IgD-negative memory B cell (primary cell): ENCODE data around the gene PPP1R1A. TPM values are rescaled to one million over a fixed set of nuclear protein-coding genes. Genes with fewer than 3 reads are reported as not detected.

Experiments used
- H3K27ac Mint-ChIP-seq, 3 donors: one replicate each; pipeline ENCODE4 v1.8.0; 2020 to 2022; ENCODE audit warnings: mild to moderate bottlenecking in 3 of 3, mixed read lengths in 3 of 3, moderate library complexity in 1 of 3
- H3K27me3 Mint-ChIP-seq: one replicate; pipeline ENCODE4 v1.8.0; 2021; ENCODE audit warnings: mixed read lengths
- H3K36me3 Mint-ChIP-seq: one replicate; pipeline ENCODE4 v1.8.0; 2020; ENCODE audit warnings: mild to moderate bottlenecking, mixed read lengths
- H3K4me1 Mint-ChIP-seq, 3 donors: one replicate each; pipeline ENCODE4 v1.8.0; 2020 to 2022; ENCODE audit warnings: mixed read lengths in 3 of 3, mild to moderate bottlenecking in 1 of 3
- H3K4me3 Mint-ChIP-seq, 4 donors: one replicate each; pipeline ENCODE4 v1.8.0; 2020 to 2022; ENCODE audit warnings: mild to moderate bottlenecking in 4 of 4, mixed read lengths in 4 of 4, moderate library complexity in 3 of 4
- H3K9me3 Mint-ChIP-seq, 3 donors: one replicate each; pipeline ENCODE4 v1.8.0; 2020 to 2021; ENCODE audit warnings: mixed read lengths in 3 of 3, mild to moderate bottlenecking in 1 of 3
- polyA plus RNA-seq: library from polyadenylated mRNA; unstranded; fragments of 300-500 nt; fragmentation: Illumina TruSeq; gene quantifications from one replicate; pipeline ENCODE4 v1.2.3, GENCODE V29; 2021

The PPP1R1A gene
- polyA plus RNA-seq, 1 donor from 2014 or later: not detected

DNA sequence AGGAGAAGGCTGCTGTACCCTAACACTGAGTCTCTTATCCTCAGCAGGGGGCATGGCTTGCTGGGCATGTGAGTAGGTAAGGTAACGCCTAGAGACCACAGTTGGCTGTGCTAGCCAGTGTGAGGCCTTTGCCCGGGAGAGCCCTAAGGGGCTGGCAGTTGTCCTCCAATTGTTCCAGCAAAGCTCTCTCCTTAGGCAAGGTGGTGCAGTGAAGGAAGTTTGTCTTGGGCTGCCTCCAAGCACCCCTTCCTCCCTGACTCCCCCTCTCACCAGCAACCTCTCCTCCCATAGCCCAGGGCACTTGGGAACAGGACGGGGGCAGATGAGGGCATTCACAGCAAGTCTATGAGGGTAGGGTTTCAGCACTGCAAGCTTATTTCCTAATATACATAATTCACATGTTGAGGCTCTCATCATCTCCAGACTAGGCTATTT is 23.3 kb upstream of the PPP1R1A start:
- no peak overlapping the region for H3K27ac Mint-ChIP-seq
- H3K36me3 Mint-ChIP-seq: no peaks in the 10 kb centered on the region
- peaks cover 0 to 4% (median 1%) of the 10 kb centered on the region in 3 donors for H3K4me1 Mint-ChIP-seq
- H3K9me3 Mint-ChIP-seq: no peaks in the 10 kb centered on the region
- peaks cover 23% of the 10 kb centered on the region for H3K27me3 Mint-ChIP-seq
- H3K4me3 Mint-ChIP-seq: no peak overlapping the region

DNA sequence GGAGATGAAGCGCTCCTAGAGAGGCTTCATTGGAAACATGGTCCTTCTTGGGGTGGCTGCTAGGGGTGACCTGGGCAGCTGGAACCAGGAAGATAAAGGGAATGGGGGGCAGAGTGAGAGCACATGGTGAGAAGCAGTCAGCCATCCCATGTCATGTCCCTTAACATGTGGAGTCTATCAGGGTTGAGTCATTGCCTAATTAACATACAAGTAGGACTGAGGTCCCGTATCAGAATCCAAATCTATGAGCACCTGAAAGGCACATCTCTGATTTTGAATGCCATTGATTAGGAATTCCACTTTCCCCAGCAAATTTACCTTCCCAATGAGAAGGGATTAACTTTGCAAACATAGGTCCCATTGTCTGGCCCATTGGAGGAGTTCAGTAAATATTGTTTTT is 20.3 kb upstream of the PPP1R1A start:
- Mint-ChIP-seq H3K4me1 (no peaks in the 10 kb centered on the region), H3K4me3 (no peak overlapping the region), H3K27ac (no peak overlapping the region), H3K9me3 (no peaks in the 10 kb centered on the region), H3K36me3 (no peaks in the 10 kb centered on the region), H3K27me3 (peaks cover 14% of the 10 kb centered on the region)

DNA sequence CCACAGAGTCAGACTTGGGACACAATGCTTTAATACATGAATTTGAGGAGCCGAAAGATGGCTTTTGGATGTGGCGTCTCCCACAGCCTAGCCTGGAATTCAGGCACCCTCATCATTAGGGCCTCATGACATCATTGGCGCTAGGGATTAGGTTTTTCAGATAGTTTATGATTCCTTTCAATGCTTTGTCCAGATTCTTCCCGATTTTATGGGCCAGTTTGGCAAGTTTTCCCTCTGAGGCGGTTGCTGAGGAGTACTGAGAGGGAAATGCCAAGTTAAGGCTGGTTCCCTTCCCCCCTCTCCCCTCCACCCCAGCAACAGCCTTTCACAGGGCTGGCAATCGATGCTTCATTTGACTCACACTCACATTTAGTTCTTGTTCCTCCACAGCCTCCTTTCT is 19.7 kb upstream of the PPP1R1A start:
- H3K27ac Mint-ChIP-seq: no peak overlapping the region
- no peaks in the 10 kb centered on the region for H3K9me3 Mint-ChIP-seq
- peaks cover 10% of the 10 kb centered on the region for H3K27me3 Mint-ChIP-seq
- H3K4me3 Mint-ChIP-seq: no peak overlapping the region
- no peaks in the 10 kb centered on the region for H3K36me3 Mint-ChIP-seq
- peaks cover 0 to 2% (median 2%) of the 10 kb centered on the region in 3 donors for H3K4me1 Mint-ChIP-seq

DNA sequence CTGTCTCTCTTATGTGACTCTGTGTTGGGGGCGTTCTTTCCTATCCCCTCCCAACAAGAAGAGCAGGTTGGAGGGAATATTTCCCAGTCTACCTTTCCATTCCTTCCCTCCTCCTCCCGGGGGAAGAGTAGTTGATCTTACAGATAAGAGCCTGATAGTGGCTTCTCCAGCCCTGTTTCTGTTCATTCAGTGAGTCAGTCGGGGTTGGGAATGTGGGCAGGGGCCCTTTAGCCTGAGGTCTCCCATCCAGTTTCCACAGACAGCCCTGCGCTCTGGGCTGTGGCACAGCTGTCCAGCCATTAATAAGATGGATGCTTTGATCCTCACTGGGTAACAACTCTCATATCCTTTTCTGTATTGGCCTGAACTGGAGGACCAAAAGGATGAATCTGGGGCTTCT is 18.1 kb upstream of the PPP1R1A start:
- H3K36me3 Mint-ChIP-seq: no peaks in the 10 kb centered on the region
- peaks cover 10% of the 10 kb centered on the region for H3K27me3 Mint-ChIP-seq
- H3K27ac Mint-ChIP-seq: no peak overlapping the region
- no peaks in the 10 kb centered on the region for H3K9me3 Mint-ChIP-seq
- H3K4me1 Mint-ChIP-seq: peaks cover 0 to 5% (median 2%) of the 10 kb centered on the region in 3 donors
- no peak overlapping the region for H3K4me3 Mint-ChIP-seq

DNA sequence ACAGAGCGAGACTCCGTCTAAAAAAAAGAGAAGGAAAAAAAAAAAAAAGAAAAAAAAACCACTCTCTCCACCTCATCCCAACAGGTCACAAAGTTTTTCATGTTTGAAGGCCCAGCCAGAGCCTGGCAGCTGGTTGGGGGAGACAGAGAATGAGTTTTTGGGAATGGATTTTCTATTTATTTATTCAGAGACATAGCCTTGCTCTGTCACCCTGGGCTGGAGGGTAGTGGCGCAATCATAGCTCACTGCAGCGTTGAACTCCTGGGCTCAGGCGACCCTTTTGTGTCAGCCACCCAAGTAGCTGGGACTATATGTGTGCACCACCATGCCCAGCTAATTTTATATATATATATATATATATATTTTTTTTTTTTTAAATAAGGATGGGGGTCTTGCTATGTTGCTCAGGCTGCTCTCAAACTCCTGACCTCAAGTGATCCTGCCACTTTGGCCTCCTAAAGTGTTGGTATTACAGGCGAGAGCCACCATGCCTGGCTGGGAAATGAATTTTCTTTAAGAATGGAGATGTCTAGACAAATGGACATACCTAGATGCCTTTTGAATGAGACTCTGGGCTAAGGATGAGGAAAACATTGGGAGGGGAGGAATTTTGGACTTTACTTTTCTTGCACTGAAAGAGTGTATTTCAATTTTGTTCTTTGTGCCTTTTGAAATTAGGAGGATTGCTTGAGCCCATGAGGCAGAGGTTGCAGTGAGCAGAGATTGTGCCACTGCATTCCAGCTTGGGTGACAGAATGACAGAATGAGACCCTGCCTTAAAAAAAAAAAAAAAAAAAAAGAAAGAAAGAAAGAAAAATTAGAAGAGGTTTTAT is 16.9 kb upstream of the PPP1R1A start:
- Mint-ChIP-seq H3K27me3 (peaks cover 4% of the 10 kb centered on the region), H3K4me1 (peaks cover 0 to 5% (median 2%) of the 10 kb centered on the region in 3 donors)

DNA sequence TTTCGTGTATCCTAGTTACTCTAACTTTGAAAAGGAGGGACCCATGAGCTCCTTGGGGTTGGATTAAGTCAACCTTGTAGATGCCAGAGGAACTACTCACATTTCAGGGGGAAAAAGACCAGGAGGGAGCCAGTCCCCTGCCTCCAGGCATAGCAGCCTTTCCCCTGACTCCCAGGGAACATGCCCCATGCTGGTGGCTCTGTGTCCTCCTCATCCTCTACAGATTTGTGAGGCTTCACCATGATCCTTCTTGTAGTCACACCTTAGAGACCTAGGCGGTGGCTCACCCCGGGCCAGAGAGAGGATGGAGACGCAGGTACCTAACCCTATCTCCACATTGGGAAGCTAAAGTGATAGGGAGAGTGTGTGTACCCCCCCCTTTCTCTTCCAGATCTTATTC is 16.0 kb upstream of the PPP1R1A start:
- Mint-ChIP-seq H3K27ac (no peak overlapping the region), H3K27me3 (peaks cover 4% of the 10 kb centered on the region), H3K4me1 (peaks cover 0 to 5% (median 2%) of the 10 kb centered on the region in 3 donors), H3K4me3 (no peak overlapping the region), H3K36me3 (no peaks in the 10 kb centered on the region), H3K9me3 (no peaks in the 10 kb centered on the region)

More for the DNA sequence above, 16.9 kb upstream of the PPP1R1A start:
- Mint-ChIP-seq H3K4me3 (no peak overlapping the region), H3K27ac (no peak overlapping the region), H3K9me3 (no peaks in the 10 kb centered on the region), H3K36me3 (no peaks in the 10 kb centered on the region)

DNA sequence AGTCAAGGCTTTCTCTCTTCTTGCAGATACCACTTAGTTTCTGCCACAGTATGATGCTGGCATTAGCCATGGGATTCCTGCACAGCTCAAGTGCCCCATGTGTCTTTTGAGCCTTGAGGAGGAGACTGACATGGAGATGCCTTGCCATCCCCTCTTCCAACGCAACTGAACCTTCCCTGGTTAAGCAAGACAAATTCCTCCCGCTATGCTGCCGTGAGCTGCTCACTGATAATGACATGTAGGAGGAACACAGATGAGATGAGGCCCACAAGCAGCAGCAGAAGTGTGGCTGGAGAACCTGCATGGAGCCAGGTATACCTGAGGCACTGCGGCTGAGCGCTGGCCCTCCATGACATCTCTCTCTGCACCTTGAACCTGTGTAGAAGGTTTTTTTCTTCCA is 15.4 kb upstream of the PPP1R1A start:
- Mint-ChIP-seq H3K36me3 (no peaks in the 10 kb centered on the region), H3K9me3 (no peaks in the 10 kb centered on the region), H3K27ac (no peak overlapping the region), H3K27me3 (no peaks in the 10 kb centered on the region), H3K4me3 (no peak overlapping the region), H3K4me1 (peaks cover 0 to 5% (median 2%) of the 10 kb centered on the region in 3 donors)

DNA sequence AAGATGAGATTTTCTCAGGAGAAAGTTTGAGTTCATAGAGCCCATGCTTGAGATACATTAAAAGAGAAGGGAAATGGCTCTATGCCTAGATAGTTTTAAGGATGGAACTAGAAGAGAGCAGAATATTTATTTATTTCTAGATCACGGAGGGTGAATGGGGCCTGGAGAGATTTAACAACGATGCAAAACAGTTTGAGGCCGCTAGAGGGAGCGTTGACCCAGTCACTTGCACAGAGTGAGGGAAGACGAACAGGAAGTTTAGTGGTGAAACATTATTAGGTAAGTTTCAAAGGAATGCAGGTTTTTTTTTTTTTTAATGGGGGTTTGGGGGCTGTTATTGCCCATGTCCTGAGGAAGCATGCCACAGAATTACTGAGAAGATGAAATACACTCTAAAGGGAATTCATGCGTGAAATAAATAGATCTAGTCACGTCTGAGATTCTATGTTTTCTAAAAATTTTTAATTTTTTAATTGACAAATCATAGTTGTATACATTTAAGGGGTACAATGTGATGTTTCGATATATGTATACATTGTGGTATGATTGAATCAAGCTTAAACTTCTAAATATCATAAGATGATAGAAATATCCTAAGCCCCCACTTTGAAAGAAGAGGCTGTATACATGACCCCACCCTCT is 14.8 kb upstream of the PPP1R1A start:
- H3K36me3 Mint-ChIP-seq: no peaks in the 10 kb centered on the region
- no peaks in the 10 kb centered on the region for H3K9me3 Mint-ChIP-seq
- H3K4me1 Mint-ChIP-seq: peaks cover 0 to 5% (median 2%) of the 10 kb centered on the region in 3 donors
- peak overlapping the region in 1 of 4 donors; percentile 39 for H3K4me3 Mint-ChIP-seq
- no peaks in the 10 kb centered on the region for H3K27me3 Mint-ChIP-seq
- H3K27ac Mint-ChIP-seq: no peak overlapping the region

DNA sequence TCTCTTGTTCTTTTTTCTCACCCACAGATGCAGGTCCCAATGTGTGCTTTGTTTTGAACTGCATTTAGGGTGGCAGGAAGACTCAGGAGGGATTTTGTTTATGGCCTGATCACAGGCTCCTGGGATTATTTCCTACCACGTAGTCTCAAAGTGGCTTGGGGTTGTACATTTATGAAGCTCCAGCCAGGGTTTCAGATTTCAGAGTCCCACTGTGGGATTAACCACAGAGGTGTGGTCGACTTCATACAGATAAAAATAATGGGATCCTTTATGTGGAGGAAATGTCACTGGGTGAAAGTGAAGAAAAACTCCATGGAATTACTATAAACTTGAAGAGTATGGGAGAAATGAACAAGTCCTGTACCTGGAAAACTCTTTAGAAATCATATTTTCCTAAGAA is 14.2 kb upstream of the PPP1R1A start:
- no peaks in the 10 kb centered on the region for H3K27me3 Mint-ChIP-seq
- H3K36me3 Mint-ChIP-seq: no peaks in the 10 kb centered on the region
- no peak overlapping the region for H3K27ac Mint-ChIP-seq
- H3K4me3 Mint-ChIP-seq: no peak overlapping the region
- H3K9me3 Mint-ChIP-seq: no peaks in the 10 kb centered on the region
- peaks cover 0 to 5% (median 2%) of the 10 kb centered on the region in 3 donors for H3K4me1 Mint-ChIP-seq

DNA sequence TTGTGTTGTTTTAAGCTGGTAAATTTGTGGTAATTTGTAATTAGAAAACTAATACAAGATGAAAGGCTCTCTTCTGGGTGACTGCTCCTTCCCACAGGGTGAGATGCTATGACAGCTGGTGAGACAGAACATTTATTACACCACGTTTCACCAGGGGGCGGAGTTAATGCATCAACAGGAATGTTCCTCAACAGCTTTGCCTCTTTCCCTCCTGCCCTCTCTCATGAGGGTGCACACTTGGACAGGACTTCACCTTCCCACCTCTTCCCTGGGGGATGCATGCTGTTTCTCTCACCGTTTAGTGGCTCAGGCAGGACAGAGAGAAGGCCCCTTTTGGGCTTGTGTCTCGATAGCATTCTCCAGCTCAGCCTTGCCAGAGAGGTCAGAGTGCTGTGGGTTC is 13.4 kb upstream of the PPP1R1A start:
- Mint-ChIP-seq H3K27ac (no peak overlapping the region), H3K4me1 (peaks cover 0 to 5% (median 2%) of the 10 kb centered on the region in 3 donors), H3K36me3 (no peaks in the 10 kb centered on the region), H3K27me3 (no peaks in the 10 kb centered on the region), H3K9me3 (no peaks in the 10 kb centered on the region), H3K4me3 (no peak overlapping the region)

DNA sequence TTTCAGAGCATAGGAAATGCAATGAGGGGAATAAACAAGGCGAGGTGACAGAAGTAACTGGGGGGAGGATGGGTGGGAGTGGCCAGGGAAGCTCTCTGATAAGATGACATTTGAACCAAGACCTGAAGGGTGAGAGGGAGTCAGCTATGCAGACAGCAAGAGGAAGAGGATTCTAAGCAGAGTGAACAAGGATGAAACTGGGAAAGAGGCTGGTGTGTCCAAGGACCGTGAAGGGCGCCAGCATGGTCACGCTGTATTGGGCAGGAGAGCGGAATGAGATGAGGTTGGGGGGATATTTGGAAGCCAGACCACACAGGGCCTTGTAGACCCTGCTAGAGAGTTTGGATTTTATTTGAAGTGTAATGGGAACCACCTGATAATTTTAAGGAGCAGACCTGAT is 10.5 kb upstream of the PPP1R1A start:
- Mint-ChIP-seq H3K27ac (no peak overlapping the region), H3K4me3 (no peak overlapping the region), H3K36me3 (no peaks in the 10 kb centered on the region), H3K9me3 (no peaks in the 10 kb centered on the region), H3K4me1 (peaks cover 0 to 7% (median 2%) of the 10 kb centered on the region in 3 donors), H3K27me3 (peaks cover 2% of the 10 kb centered on the region)

DNA sequence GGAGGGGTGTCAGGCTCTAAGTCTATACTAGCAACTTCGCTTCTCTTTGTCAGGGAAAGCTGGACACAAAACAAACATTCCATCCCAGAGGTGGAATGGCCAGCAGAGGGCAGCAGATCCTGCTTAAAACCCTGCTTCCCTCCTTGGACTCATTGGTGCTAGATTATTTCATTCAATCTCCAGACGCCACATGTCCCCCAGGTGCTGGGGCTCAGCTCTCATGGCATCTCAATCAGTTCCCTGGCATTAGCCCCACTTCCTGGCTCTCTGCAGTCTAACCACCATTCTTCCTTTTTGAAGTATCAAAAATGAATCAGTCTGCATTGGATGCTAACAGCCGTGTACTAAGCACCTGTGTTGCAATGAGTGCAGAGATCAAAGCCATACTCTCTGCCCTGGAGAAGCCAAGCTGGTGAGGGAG is 8.1 kb upstream of the PPP1R1A start:
- H3K4me1 Mint-ChIP-seq: peaks cover 0 to 3% (median 0%) of the 10 kb centered on the region in 3 donors
- H3K36me3 Mint-ChIP-seq: no peaks in the 10 kb centered on the region
- no peak overlapping the region for H3K4me3 Mint-ChIP-seq
- no peaks in the 10 kb centered on the region for H3K9me3 Mint-ChIP-seq
- peaks cover 7% of the 10 kb centered on the region for H3K27me3 Mint-ChIP-seq
- no peak overlapping the region for H3K27ac Mint-ChIP-seq

DNA sequence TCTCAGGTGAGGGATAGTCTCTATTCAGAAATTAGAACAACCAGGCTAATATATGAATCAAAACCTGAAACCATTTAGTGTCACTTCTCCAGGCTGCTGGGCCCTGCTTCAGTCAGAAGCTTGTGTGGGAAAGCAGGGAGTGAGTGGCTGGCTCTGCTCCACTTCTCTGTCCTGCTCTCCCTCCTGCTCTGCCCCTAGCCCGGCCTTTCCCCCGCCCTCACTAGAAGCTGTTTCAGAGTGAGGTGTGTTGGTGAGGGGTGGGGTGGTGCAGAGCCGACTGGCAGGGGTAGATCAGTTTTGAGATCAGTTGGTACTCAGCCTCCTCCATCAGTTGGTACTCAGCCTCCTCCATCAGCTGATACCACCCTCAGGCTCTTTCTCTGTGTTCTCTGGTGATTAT is 7.0 kb upstream of the PPP1R1A start:
- Mint-ChIP-seq H3K4me1 (peaks cover 0 to 3% (median 0%) of the 10 kb centered on the region in 3 donors), H3K9me3 (no peaks in the 10 kb centered on the region), H3K27me3 (peaks cover 13% of the 10 kb centered on the region), H3K27ac (no peak overlapping the region), H3K4me3 (no peak overlapping the region), H3K36me3 (no peaks in the 10 kb centered on the region)

DNA sequence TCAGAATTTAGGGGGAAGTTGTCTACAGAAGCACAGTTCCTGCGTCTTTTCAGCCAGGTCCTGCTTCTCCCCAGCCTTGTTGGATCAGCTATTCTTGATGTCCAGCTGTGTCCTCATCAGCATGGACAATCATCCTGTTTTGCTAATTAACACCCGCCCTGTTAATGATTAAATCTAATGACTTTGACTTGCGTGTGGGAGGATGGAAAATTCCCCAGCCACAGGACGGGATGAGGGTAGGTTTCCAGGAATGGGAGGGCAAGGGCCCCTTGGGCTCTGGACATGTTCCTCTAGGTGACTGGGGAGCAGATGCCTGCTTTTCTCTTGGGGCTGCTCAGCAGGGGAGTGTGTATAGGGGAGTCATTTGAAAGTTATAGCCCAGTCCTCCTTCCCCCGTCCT is 5.3 kb upstream of the PPP1R1A start:
- H3K4me1 Mint-ChIP-seq: peaks cover 0 to 8% (median 6%) of the 10 kb centered on the region in 3 donors
- peaks cover 29% of the 10 kb centered on the region for H3K27me3 Mint-ChIP-seq
- H3K4me3 Mint-ChIP-seq: no peak overlapping the region
- no peak overlapping the region for H3K27ac Mint-ChIP-seq
- H3K36me3 Mint-ChIP-seq: no peaks in the 10 kb centered on the region
- H3K9me3 Mint-ChIP-seq: no peaks in the 10 kb centered on the region

DNA sequence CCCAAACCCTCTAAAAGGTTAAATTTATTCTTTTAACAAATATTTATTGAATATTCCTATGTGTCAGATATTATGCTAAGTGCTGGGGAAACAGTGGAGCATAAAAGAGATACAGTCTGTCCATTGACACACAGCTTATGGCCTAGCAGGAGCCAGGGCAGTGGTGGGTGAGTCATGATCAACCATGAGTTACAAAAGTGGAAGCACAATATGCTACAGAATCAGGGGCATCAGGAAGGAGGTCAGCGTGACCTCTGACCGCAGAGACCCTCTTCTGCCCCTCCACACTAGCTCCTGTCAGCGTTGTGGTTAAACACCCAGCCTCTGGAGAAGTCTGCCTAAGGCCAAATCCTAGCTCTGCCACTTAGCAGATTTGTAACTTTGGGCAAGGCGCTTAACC is 4.7 kb upstream of the PPP1R1A start:
- peaks cover 29% of the 10 kb centered on the region for H3K27me3 Mint-ChIP-seq

More for the DNA sequence above, 4.7 kb upstream of the PPP1R1A start:
- H3K4me1 Mint-ChIP-seq: peaks cover 0 to 8% (median 6%) of the 10 kb centered on the region in 3 donors
- H3K4me3 Mint-ChIP-seq: no peak overlapping the region
- no peak overlapping the region for H3K27ac Mint-ChIP-seq
- H3K9me3 Mint-ChIP-seq: no peaks in the 10 kb centered on the region
- no peaks in the 10 kb centered on the region for H3K36me3 Mint-ChIP-seq
